Tibial nerve (tissue), 4 donors: ENCODE data around the gene KIF13A. TPM values are rescaled to one million over a fixed set of nuclear protein-coding genes. Genes with fewer than 3 reads are reported as not detected.

Experiments
- DNase-seq, 2 donors: peaks; one replicate each; pipeline ENCODE4 v3.0.0-alpha.2; 2019; ENCODE audit warnings: low spot score in 2 of 2
- H3K27ac ChIP-seq, 4 donors: fragments of 200-600 bp; sonication (generic) in 3 of 4; one replicate each; pipeline ENCODE4 v1.5.1; 2017 to 2019; ENCODE audit warnings: mild to moderate bottlenecking in 1 of 4
- H3K27me3 ChIP-seq, 2 donors: fragments of 200-600 bp; sonication (generic) in 1 of 2; one replicate each; pipeline versions ENCODE4 v1.5.1 to v1.6.0; 2017 to 2019
- H3K36me3 ChIP-seq, 3 donors: fragments of 200-600 bp; sonication (generic); one replicate each; pipeline ENCODE4 v1.5.1; 2018 to 2019
- H3K4me1 ChIP-seq, 4 donors: fragments of 200-600 bp; sonication (generic) in 3 of 4; one replicate each; pipeline ENCODE4 v1.5.1; 2017 to 2019
- H3K4me3 ChIP-seq, 4 donors: fragments of 200-600 bp; sonication (generic) in 3 of 4; one replicate each; pipeline ENCODE4 v1.5.1; 2017 to 2019; ENCODE audit warnings: mild to moderate bottlenecking in 1 of 4, moderate library complexity in 1 of 4
- H3K9me3 ChIP-seq, 4 donors: fragments of 200-600 bp; sonication (generic) in 3 of 4; one replicate each; pipeline ENCODE4 v1.5.1; 2017 to 2019
- EP300 ChIP-seq, 2 donors: sonication (generic); formaldehyde crosslinking; IDR thresholded peaks; one replicate each; pipeline ENCODE4 v1.6.1; 2017; ENCODE audit warnings: antibody characterized with exemption in 2 of 2, mild to moderate bottlenecking in 1 of 2
- POLR2A ChIP-seq, 2 donors: fragments of 450-650 bp; IDR thresholded peaks; one replicate each; pipeline ENCODE4 v1.6.1; 2017; ENCODE audit warnings: antibody characterized with exemption in 2 of 2, mild to moderate bottlenecking in 2 of 2, moderate library complexity in 2 of 2
- WGBS, 2 donors: methylation state at CpG; one replicate each; pipeline ENCODE4 v1.1.5; 2018; 5-methylcytosine and 5-hydroxymethylcytosine counted together
- total RNA-seq, 4 donors: library from RNA; depleted of rRNA; stranded (reverse); fragments of >200 nt; gene quantifications; one replicate each; pipeline ENCODE4 v1.1.0, GENCODE V29; 2016
- TF ChIP-seq, protein P1 (sequence below), 5 experiments: fragments of 200-600 bp in 3 of 5; fragments of 450-650 bp in 2 of 5; sonication (generic) in 3 of 5; IDR thresholded peaks; one replicate each; pipeline ENCODE4 v1.5.1; 2016 to 2019; ENCODE audit warnings: antibody characterized with exemption in 5 of 5, mild to moderate bottlenecking in 3 of 5, moderate library complexity in 2 of 5

Gene KIF13A
- total RNA-seq, 4 donors from 2014 or later, result 31.8 to 71.9 (median 48.0) TPM

DNA sequence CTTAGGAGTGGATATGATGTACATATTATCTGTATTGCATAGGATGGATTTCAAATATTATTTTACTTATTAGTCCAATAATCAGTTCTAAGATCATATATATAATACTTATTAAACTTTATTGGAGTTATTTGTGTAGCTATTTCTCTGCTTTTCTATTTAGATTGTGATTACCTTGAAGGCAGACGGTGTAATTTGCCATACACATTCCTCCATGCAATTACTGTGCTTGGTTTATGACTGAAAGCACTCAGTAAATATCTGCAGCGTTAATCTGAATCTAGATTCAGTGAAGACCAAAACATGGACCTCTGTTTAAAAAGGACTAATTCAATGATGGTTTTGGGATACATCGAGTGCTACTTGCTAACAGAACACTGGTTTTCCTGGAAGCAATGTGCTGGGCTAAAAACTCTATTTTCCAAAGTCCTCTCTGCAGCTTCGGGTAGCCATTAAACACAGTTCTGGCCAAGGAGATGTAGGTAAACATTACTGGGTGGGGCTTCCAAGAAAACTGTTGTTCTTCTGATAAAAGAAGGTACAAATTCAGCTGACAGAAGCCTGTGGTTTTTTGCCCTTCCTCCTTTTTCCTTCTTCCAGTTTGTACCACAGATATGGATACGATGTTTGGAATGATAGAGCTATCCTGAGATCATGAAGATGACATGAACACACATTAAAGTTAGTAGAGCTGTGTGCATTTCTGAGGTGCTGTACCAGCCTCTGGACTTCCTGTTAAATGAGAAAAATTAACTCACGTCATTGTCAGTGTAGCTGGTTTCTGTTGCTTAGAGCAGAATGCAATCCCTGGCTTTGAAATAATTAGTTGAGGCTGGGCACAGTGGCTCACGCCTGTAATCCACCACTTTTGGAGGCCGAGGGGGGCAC lies 144.3 kb downstream of the KIF13A start:
- no peak overlapping the region for H3K27ac ChIP-seq
- peaks cover 0 to 7% (median 0%) of the 10 kb centered on the region in 3 donors for H3K36me3 ChIP-seq
- no peaks in the 10 kb centered on the region for H3K4me1 ChIP-seq
- WGBS, 2 donors, result 77 to 83% methylated on average over 8 of the region's 8 CpGs
- no peaks in the 10 kb centered on the region for H3K27me3 ChIP-seq
- TF ChIP-seq POLR2A (IDR thresholded peaks at IDR 0.05) (no peak), EP300 (IDR thresholded peaks at IDR 0.05) (no peak)
- TF ChIP-seq, protein P1, sequence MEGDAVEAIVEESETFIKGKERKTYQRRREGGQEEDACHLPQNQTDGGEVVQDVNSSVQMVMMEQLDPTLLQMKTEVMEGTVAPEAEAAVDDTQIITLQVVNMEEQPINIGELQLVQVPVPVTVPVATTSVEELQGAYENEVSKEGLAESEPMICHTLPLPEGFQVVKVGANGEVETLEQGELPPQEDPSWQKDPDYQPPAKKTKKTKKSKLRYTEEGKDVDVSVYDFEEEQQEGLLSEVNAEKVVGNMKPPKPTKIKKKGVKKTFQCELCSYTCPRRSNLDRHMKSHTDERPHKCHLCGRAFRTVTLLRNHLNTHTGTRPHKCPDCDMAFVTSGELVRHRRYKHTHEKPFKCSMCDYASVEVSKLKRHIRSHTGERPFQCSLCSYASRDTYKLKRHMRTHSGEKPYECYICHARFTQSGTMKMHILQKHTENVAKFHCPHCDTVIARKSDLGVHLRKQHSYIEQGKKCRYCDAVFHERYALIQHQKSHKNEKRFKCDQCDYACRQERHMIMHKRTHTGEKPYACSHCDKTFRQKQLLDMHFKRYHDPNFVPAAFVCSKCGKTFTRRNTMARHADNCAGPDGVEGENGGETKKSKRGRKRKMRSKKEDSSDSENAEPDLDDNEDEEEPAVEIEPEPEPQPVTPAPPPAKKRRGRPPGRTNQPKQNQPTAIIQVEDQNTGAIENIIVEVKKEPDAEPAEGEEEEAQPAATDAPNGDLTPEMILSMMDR (IDR thresholded peaks at IDR 0.05), result no peak
- no peak for DNase-seq
- H3K9me3 ChIP-seq, result no peaks in the 10 kb centered on the region
- H3K4me3 ChIP-seq, result no peak overlapping the region

DNA sequence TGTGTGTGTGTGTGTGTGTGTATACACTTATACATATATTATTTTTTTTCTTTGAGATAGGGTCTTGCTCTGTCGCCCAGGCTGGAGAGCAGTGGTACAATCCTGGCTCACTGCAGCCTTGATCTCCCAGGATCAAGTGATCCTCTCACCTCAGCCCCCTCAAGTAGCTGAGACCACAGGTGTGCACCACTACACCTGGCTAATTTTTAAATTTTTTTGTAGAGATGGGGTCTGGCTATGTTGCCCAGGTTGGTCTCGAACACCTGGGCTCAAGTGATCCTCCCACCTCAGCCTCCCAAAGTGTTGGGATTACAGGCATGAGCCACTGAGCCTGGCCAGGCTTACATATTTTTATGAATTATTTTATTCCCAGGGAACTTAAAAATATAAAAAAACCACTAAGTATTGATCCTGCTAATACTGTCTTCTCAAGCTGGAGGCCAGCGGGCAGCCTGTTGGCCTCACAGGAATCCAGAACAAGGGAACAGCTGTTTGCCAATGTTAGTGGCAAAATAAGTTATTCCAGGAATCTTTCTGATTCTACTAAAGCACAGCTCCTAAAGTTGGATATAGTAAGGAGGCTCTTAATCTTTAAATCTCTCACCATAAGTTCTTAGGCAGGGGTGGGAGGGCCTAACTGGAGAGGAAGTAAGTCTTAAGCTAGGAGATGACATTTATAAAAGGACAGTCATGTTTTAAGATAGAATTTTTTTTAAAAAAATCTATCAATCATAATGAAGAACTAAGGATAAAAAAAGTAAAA lies 145.2 kb downstream of the KIF13A start:
- H3K4me1 ChIP-seq, result no peaks in the 10 kb centered on the region
- H3K27ac ChIP-seq, result no peak overlapping the region
- H3K27me3 ChIP-seq, result no peaks in the 10 kb centered on the region
- TF ChIP-seq, protein P1 (IDR thresholded peaks at IDR 0.05), result no peak
- TF ChIP-seq EP300 (IDR thresholded peaks at IDR 0.05) (no peak), POLR2A (IDR thresholded peaks at IDR 0.05) (no peak)
- WGBS, 2 donors, result 85 to 86% methylated on average over 3 of the region's 3 CpGs
- H3K4me3 ChIP-seq, result no peak overlapping the region
- no peak for DNase-seq
- H3K36me3 ChIP-seq, result peaks cover 0 to 14% (median 0%) of the 10 kb centered on the region in 3 donors
- H3K9me3 ChIP-seq, result no peaks in the 10 kb centered on the region

DNA sequence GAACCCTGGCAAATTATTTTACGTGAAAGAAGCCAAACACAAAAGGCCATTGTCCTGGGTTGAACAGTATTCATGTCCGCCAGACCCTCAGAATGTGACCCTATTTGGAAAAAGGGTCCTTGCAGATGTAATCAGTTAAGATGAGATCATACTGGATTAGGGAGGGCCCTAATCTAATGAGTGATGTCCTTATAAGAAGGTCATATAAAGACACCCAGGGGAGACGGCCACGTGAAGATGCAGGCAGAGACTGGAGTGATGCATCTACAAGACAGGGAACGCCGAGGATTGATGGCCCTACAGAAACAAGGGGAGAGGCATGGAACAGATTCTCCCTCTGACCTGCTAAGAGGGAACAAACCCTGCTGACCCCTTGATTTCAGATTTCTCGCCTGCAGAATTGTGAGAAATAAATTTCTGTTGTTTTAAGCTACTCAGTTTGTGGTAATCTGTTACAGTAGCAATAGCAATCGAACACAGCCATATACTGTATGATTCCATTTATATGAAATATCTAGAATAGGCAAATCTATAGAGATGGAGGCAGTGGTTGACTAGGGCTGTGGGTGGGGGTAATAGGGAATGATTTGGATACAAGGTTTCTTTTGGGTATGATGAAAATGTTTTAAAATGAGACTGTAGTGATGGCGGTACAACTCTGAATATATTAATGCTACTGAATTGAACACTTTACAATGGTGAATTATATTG lies 147.8 kb downstream of the KIF13A start:
- Histone ChIP-seq H3K4me3 (no peak overlapping the region), H3K36me3 (peaks cover 0 to 21% (median 0%) of the 10 kb centered on the region in 3 donors), H3K27me3 (no peaks in the 10 kb centered on the region), H3K9me3 (no peaks in the 10 kb centered on the region), H3K4me1 (no peaks in the 10 kb centered on the region), H3K27ac (no peak overlapping the region)
- TF ChIP-seq EP300 (IDR thresholded peaks at IDR 0.05) (no peak), POLR2A (IDR thresholded peaks at IDR 0.05) (no peak)
- TF ChIP-seq, protein P1 (IDR thresholded peaks at IDR 0.05), result no peak
- 61 to 67% methylated on average over 9 of the region's 9 CpGs for WGBS, 2 donors
- DNase-seq, result no peak

DNA sequence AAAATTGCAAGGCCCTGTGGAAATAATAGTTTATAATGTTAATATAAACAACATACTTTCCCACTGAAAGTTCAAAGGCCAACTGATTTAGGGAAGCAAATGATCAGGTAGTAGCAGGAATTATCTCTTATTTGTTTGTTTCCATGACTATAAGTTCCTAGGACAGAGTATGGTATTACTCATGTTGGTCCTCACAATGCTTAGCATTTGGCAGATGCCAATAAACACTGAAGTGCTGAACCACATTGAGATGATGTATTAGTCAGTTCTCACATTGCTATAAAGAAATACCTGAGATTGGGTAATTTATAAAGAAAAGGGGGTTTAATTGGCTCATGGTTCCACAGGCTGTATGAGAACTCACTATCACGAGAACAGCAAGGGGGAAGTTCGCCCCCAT lies 151.1 kb downstream of the KIF13A start:
- Histone ChIP-seq H3K27ac (no peak overlapping the region), H3K9me3 (no peaks in the 10 kb centered on the region), H3K36me3 (peaks cover 0 to 35% (median 0%) of the 10 kb centered on the region in 3 donors), H3K4me1 (no peaks in the 10 kb centered on the region), H3K4me3 (no peak overlapping the region), H3K27me3 (no peaks in the 10 kb centered on the region)
- WGBS, 2 donors, result 92 to 93% methylated on average over 2 of the region's 2 CpGs
- no peak for TF ChIP-seq EP300 (IDR thresholded peaks at IDR 0.05)
- no peak for TF ChIP-seq POLR2A (IDR thresholded peaks at IDR 0.05)
- TF ChIP-seq, protein P1 (IDR thresholded peaks at IDR 0.05), result no peak
- no peak for DNase-seq
